Loucy (cell line): ENCODE data around the gene MARF1.

Source experiments
- CTCF ChIP-seq: fragments of 200-600 bp; sonication (generic); conservative IDR thresholded peaks from 2 replicates; pipeline ENCODE4 v1.5.1; 2014; ENCODE audit warnings: mild to moderate bottlenecking, antibody characterized with exemption, low read length
- EZH2phosphoT487 ChIP-seq: fragments of 200-600 bp; IDR thresholded peaks from 2 replicates; pipeline ENCODE4 v1.6.1; 2018; ENCODE audit warnings: antibody characterized with exemption, mild to moderate bottlenecking, moderate library complexity, borderline replicate concordance

GRCh38 chr16:15643048-15643945, at the start of gene MARF1:
- TF ChIP-seq EZH2phosphoT487 (no peak), CTCF (peak; percentile 48)
